Left ventricle myocardium inferior (tissue), 1 donor: ENCODE data around the gene MFAP2. TPM values are rescaled to one million over a fixed set of nuclear protein-coding genes. Genes with fewer than 3 reads are reported as not detected.
"Not testable (repeated sequence)": the region's sequence is repeated elsewhere in the genome, so short reads cannot be mapped to it uniquely, and the experiment has no call there.

Experiments used
- DNase-seq: peaks from one replicate; pipeline ENCODE4 v3.0.0-alpha.2; 2020
- H3K27ac ChIP-seq: fragments of 200-600 bp; replicated peaks from 2 replicates; pipeline ENCODE4 v1.8.0; 2021
- H3K27me3 ChIP-seq: fragments of 200-600 bp; 2 replicates; pipeline ENCODE4 v1.8.0; 2021; ENCODE audit warnings: low read depth
- H3K36me3 ChIP-seq: fragments of 200-600 bp; 2 replicates; pipeline ENCODE4 v1.8.0; 2021
- H3K4me1 ChIP-seq: fragments of 200-600 bp; 2 replicates; pipeline ENCODE4 v1.8.0; 2021
- H3K4me3 ChIP-seq: fragments of 200-600 bp; 2 replicates; pipeline ENCODE4 v1.8.0; 2021; ENCODE audit warnings: mild to moderate bottlenecking, moderate library complexity
- H3K9me3 ChIP-seq: fragments of 200-600 bp; replicated peaks from 2 replicates; pipeline ENCODE4 v1.8.0; 2021
- CTCF ChIP-seq: fragments of 200-600 bp; IDR thresholded peaks from 2 replicates; pipeline ENCODE4 v1.8.0; 2021; ENCODE audit warnings: antibody characterized with exemption, mild to moderate bottlenecking, borderline replicate concordance
- intact Hi-C: fragments of 100-400 bp; cut with micrococcal nuclease; formaldehyde crosslinking; loops from one replicate; pipeline ENCODE4 v1.11.0; 2022
- total RNA-seq: library from RNA; stranded (reverse); fragmentation: NEBNext Ultra II Directional; extraction: Animal tissue kit (Norgen Biotek cat#: 25700); gene quantifications from one replicate; pipeline ENCODE4 v1.2.1, GENCODE V29; 2021
- donor health status: DM: no; HTN: yes; CAD: no; lungs with severe emphysema.

Gene MFAP2
- total RNA-seq, 1 donor from 2014 or later, result 3.0 TPM

DNA sequence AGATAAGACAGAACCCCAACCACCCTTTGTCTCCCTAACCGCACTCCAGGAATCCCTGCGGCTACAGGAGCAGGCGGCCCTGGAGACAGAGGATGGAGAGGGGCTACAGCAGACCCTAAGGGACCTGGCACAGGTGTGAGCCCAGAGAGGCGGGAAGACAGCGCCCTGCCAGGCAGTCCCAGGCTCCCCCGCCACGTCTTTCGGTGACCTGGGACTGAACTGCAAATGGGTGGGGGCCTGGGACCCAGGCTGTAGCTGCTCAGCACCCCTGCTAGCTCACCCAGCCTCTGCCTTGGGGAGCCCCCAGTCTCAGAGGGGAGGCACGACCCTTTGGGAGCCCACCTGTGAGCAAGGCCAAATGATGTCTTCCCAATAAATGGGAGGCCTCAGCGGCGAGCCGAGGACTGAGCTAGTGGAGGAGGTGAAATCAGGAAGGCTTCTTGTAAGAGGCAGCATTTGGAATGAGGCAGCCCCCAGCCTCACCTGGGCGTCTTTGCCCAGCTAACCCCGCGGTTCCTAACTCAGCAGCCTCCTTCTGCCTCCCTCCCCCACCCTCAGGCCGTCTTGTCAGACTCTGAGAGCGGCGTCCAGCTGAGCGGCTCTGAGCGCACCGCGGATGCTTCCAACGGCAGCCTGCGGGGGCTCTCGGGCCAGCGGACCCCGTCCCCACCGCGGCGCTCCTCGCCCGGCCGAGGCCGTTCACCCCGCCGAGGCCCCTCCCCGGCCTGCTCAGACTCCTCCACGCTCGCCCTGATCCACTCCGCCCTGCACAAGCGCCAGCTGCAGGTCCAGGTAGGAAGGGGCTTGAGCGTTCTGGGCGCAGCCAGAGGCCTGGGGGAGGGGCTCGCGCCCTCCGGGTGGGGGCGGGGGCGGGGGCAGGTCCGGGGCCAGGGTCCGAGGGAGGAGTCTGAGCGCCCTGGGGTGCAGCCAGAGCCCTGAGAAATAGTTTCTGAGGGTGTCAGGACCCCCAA, 41.8 kb downstream of the MFAP2 start:
- DNase-seq, result no peak
- no peaks in the 10 kb centered on the region for H3K27me3 ChIP-seq
- no peaks in the 10 kb centered on the region for H3K4me1 ChIP-seq
- no peaks in the 10 kb centered on the region for H3K9me3 ChIP-seq
- TF ChIP-seq CTCF, result no peak
- no peak overlapping the region for H3K27ac ChIP-seq
- peaks cover 40% of the 10 kb centered on the region for H3K36me3 ChIP-seq
- no peak overlapping the region for H3K4me3 ChIP-seq
- intact Hi-C loops, result no loop called here

GRCh38 chr1:16936580-16936979, 43.8 kb downstream of the MFAP2 start:
- H3K27me3 ChIP-seq, H3K4me3 ChIP-seq, H3K27ac ChIP-seq, H3K9me3 ChIP-seq, intact Hi-C loops, DNase-seq, H3K4me1 ChIP-seq: not testable (repeated sequence)
- peaks cover 42% of the 10 kb centered on the region for H3K36me3 ChIP-seq

- DNase-seq, H3K27me3 ChIP-seq, intact Hi-C loops, H3K27ac ChIP-seq, H3K9me3 ChIP-seq, H3K4me3 ChIP-seq, H3K4me1 ChIP-seq: not testable (repeated sequence)
- H3K36me3 ChIP-seq, result peaks cover 43% of the 10 kb centered on the region
Measured at GRCh38 chr1:16933945-16934344, 46.5 kb downstream of the MFAP2 start.

DNA sequence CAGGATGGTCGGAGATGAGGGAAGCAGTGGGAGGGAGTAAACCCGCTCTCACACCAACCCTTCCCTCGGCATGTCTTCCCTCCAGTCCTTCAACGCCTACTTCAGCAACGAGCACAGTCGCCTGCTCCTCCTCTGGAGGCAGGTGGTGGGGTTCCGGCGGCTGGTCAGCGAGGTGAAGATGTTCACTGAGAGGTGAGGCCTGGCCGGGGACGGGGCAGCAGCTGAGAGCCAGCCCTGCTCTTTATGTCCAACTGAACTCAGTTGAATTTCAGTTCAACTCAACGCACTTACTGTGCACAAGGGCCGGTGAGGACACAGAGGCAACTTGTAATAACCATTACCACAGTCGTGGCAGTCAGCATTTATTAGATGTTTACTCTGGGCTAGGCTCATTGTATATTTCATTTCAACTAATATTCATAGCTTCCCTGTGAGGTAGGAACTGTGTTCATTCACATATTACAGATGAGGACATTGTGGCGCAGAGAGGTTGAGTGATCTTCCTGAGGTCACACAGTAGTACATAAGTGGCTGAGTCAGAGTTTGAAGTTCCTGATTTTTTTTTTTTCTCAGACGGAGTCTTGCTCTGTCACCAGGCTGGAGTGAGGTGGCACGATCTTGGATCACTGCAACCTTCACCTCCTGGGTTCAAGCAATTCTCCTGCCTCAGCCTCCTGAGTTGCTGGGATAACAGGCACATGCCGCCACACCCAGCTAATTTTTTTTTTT, 49.0 kb downstream of the MFAP2 start:
- H3K4me3 ChIP-seq, intact Hi-C loops, H3K27me3 ChIP-seq, H3K4me1 ChIP-seq, DNase-seq, H3K27ac ChIP-seq, H3K9me3 ChIP-seq: not testable (repeated sequence)
- H3K36me3 ChIP-seq, result peaks cover 33% of the 10 kb centered on the region

DNA sequence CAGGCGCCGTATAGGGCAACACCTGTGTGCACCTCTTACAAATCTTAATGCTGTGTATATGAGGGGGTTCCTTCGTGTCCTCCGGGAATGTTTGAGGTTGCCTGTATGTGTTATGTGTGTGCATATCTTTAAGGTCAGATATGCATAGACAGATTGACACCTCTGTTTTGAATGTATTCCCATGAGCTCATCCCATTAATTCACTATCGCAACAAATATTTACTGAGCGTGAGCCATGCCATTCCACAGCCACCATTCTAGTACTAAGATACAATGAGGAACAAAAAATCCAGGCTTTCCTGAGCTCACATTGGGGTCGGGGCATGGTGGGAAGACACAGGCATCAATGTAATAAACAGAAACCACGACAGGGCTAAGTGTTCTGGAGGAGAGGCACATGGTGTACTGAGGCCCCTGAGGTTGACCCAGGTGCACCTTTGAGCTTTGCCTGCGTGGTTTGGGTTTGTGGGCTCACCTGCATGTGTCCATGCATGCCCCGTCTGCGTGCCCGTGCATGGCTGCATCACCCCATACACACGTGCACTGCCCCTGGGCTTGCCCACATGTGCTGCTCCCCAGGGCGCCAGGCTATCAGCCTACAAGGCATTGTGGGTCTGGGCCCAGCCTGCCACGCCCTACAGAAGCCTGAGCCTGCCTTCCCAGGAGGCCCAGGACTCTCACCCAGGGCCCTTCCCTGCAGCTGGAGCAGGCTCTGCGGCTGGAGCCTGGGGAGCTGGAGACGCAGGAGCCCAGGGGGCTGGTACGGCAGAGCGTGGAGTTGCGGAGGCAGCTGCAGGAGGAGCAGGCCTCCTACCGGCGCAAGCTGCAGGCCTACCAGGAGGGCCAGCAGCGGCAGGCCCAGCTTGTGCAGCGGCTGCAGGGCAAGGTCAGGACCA, 51.0 kb downstream of the MFAP2 start:
- intact Hi-C loops, result not testable (repeated sequence)

GRCh38 chr1:16927711-16928485, 52.5 kb downstream of the MFAP2 start:
- H3K27ac ChIP-seq, result no peak overlapping the region
- H3K9me3 ChIP-seq, result no peaks in the 10 kb centered on the region
- H3K36me3 ChIP-seq, result peaks cover 14% of the 10 kb centered on the region
- H3K4me3 ChIP-seq, result no peak overlapping the region
- intact Hi-C loops, result no loop called here
- H3K27me3 ChIP-seq, result no peaks in the 10 kb centered on the region
- no peak for TF ChIP-seq CTCF
- DNase-seq, result no peak
- no peaks in the 10 kb centered on the region for H3K4me1 ChIP-seq

More for the DNA sequence above, 51.0 kb downstream of the MFAP2 start:
- H3K27ac ChIP-seq, H3K4me3 ChIP-seq, H3K4me1 ChIP-seq, H3K27me3 ChIP-seq, H3K9me3 ChIP-seq, DNase-seq: not testable (repeated sequence)
- peaks cover 18% of the 10 kb centered on the region for H3K36me3 ChIP-seq
